HCT116 (cell line): ENCODE data around the gene ORM1. TPM values are rescaled to one million over a fixed set of nuclear protein-coding genes. Genes with fewer than 3 reads are reported as not detected.

ENCODE experiments used
- ATAC-seq: fragments of 200-7000 bp; cut with Tn5 transposase; 2 replicates; pipeline ENCODE4 v1.9.1; 2020; ENCODE audit warnings: mild to moderate bottlenecking, moderate library complexity
- BruUV-seq: library from RNA; stranded (reverse); fragments of 400-500 nt; replicated peaks from 2 replicates; lab custom pipeline; 2021; lab: Mats Ljungman, UMichigan
- CTCF ChIA-PET: fragments of 300-600 bp; sonication (Branson Sonifier 250); formaldehyde crosslinking; loops from one replicate; lab custom pipeline; 2021; ENCODE audit warnings: antibody characterized with exemption; lab: Charles Lee
- POLR2A ChIA-PET: fragments of 300-600, 350-600 bp; sonication (Branson Sonifier 250); formaldehyde crosslinking; loops from one replicate; lab custom pipeline; 2021; ENCODE audit warnings: antibody characterized with exemption; lab: Charles Lee
- RAD21 ChIA-PET, 2 experiments: fragments of 300-600 bp; sonication (Branson Sonifier 250); formaldehyde crosslinking; loops; one replicate each; lab custom pipeline; 2023; ENCODE audit warnings: low total read pairs in 2 of 2; ENCODE audit not compliant: uncharacterized antibody in 2 of 2, unreplicated experiment in 2 of 2, low non-redundant PET in 1 of 2; lab: Charles Lee
- DNase-seq: peaks from one replicate; pipeline ENCODE4 v3.0.0-alpha.2; 2010; ENCODE audit warnings: low read depth, low spot score
- H2AFZ ChIP-seq: fragments of 200-600 bp; shearing (Covaris generic), sonication (generic); 2 replicates; pipeline ENCODE4 v1.6.1; 2017; ENCODE audit warnings: low read depth, mixed run types, mixed read lengths, antibody characterized with exemption, low read length; ENCODE audit not compliant: poor library complexity, severe bottlenecking
- H3K27ac ChIP-seq: 2 replicates; pipeline ENCODE4 v1.5.1; 2012; ENCODE audit warnings: low read depth, low read length
- H3K27me3 ChIP-seq: fragments of 200-600 bp; sonication (generic); 2 replicates; pipeline ENCODE4 v1.6.1; 2016; ENCODE audit warnings: mixed run types, low read length, mixed read lengths; ENCODE audit not compliant: insufficient read depth
- H3K36me3 ChIP-seq, 2 experiments: fragments of 200-500 bp in 1 of 2; fragments of 200-600 bp in 1 of 2; sonication (Bioruptor generic) in 1 of 2; sonication (generic) in 1 of 2; 2 replicates each; pipeline versions ENCODE4 v1.5.1 to v1.6.1; 2014 to 2016; ENCODE audit warnings: low read length in 2 of 2, inconsistent platforms in 1 of 2, mixed read lengths in 1 of 2, mixed run types in 1 of 2; ENCODE audit not compliant: insufficient read depth in 2 of 2, control insufficient read depth in 1 of 2
- H3K4me1 ChIP-seq, 2 experiments: fragments of 200-600 bp in 1 of 2; sonication (generic) in 1 of 2; 2 replicates each; pipeline versions ENCODE4 v1.5.1 to v1.6.1; 2012 to 2017; ENCODE audit warnings: low read length in 2 of 2, inconsistent platforms in 1 of 2, mild to moderate bottlenecking in 1 of 2, mixed read lengths in 1 of 2, mixed run types in 1 of 2, moderate library complexity in 1 of 2; ENCODE audit not compliant: insufficient read depth in 2 of 2, control insufficient read depth in 1 of 2
- H3K4me2 ChIP-seq: fragments of 200-600 bp; sonication (generic); 2 replicates; pipeline ENCODE4 v1.6.1; 2017; ENCODE audit warnings: mixed run types, low read length, mixed read lengths
- H3K4me3 ChIP-seq, 2 experiments: fragments of 200-600 bp in 1 of 2; sonication (generic) in 1 of 2; replicated peaks in 1 of 2; 2 replicates each; pipeline ENCODE4 v1.5.1; 2011 to 2016; ENCODE audit warnings: low read length in 2 of 2, control low read depth in 1 of 2, low read depth in 1 of 2, mild to moderate bottlenecking in 1 of 2, mixed read lengths in 1 of 2, mixed run types in 1 of 2
- H3K79me2 ChIP-seq: fragments of 200-600 bp; sonication (generic); 2 replicates; pipeline ENCODE4 v1.6.1; 2017; ENCODE audit warnings: mild to moderate bottlenecking, mixed run types, low read length, moderate library complexity, mixed read lengths; ENCODE audit not compliant: insufficient read depth
- H3K9ac ChIP-seq: fragments of 200-600 bp; sonication (generic); 2 replicates; pipeline ENCODE4 v1.6.1; 2016; ENCODE audit warnings: low read length, mixed read lengths
- H3K9me2 ChIP-seq: fragments of 200-600 bp; sonication (generic), shearing (Covaris generic); 2 replicates; pipeline ENCODE4 v1.6.1; 2017; ENCODE audit warnings: mixed run types, mild to moderate bottlenecking, moderate library complexity; ENCODE audit not compliant: insufficient read depth
- H3K9me3 ChIP-seq, 2 experiments: fragments of 200-500 bp in 1 of 2; fragments of 200-600 bp in 1 of 2; sonication (Bioruptor generic) in 1 of 2; sonication (generic) in 1 of 2; 2 replicates each; pipeline ENCODE4 v1.6.1; 2014 to 2017; ENCODE audit warnings: low read length in 2 of 2, mixed read lengths in 2 of 2, inconsistent platforms in 1 of 2, low read depth in 1 of 2, mild to moderate bottlenecking in 1 of 2, mixed run types in 1 of 2, moderate library complexity in 1 of 2; ENCODE audit not compliant: control insufficient read depth in 1 of 2, insufficient read depth in 1 of 2
- H4K20me1 ChIP-seq: fragments of 200-600 bp; sonication (generic), shearing (Covaris generic); 2 replicates; pipeline ENCODE4 v1.6.1; 2017; ENCODE audit warnings: mixed run types, mild to moderate bottlenecking, moderate library complexity; ENCODE audit not compliant: insufficient read depth
- CBX3 ChIP-seq: IDR thresholded peaks from 2 replicates; pipeline ENCODE4 v1.6.1; 2012; ENCODE audit warnings: low read depth
- CEBPB ChIP-seq: IDR thresholded peaks from 2 replicates; pipeline ENCODE4 v1.6.1; 2012; ENCODE audit warnings: low read depth
- EGR1 ChIP-seq: IDR thresholded peaks from 2 replicates; pipeline ENCODE4 v1.6.1; 2012; ENCODE audit warnings: low read depth
- ELF1 ChIP-seq: IDR thresholded peaks from 2 replicates; pipeline ENCODE4 v1.6.1; 2012; ENCODE audit warnings: low read depth, borderline replicate concordance
- EZH2 ChIP-seq: fragments of 200-600 bp; sonication (generic); IDR thresholded peaks from 2 replicates; pipeline ENCODE4 v1.6.1; 2017; ENCODE audit warnings: antibody characterized with exemption, mixed run types
- EZH2phosphoT487 ChIP-seq: fragments of 200-600 bp; IDR thresholded peaks from 2 replicates; pipeline ENCODE4 v1.6.1; 2018; ENCODE audit warnings: antibody characterized with exemption, borderline replicate concordance
- FOSL1 ChIP-seq: IDR thresholded peaks from 2 replicates; pipeline ENCODE4 v1.6.1; 2012; ENCODE audit warnings: low read depth
- JUND ChIP-seq: IDR thresholded peaks from 2 replicates; pipeline ENCODE4 v1.6.1; 2012
- POLR2A ChIP-seq: IDR thresholded peaks from 2 replicates; pipeline ENCODE4 v1.7.0; 2011; ENCODE audit warnings: borderline replicate concordance; ENCODE audit not compliant: insufficient read depth, insufficient read length; ENCODE audit errors: extremely low read depth
- POLR2AphosphoS5 ChIP-seq: IDR thresholded peaks from 2 replicates; pipeline ENCODE4 v1.6.1; 2011; ENCODE audit warnings: mild to moderate bottlenecking, low read depth, low read length, moderate library complexity
- REST ChIP-seq: IDR thresholded peaks from 2 replicates; pipeline ENCODE4 v1.6.1; 2012; ENCODE audit warnings: low read depth
- SIN3A ChIP-seq: IDR thresholded peaks from 2 replicates; pipeline ENCODE4 v1.6.1; 2012; ENCODE audit warnings: low read depth
- SP1 ChIP-seq: IDR thresholded peaks from 2 replicates; pipeline ENCODE4 v1.6.1; 2012; ENCODE audit warnings: low read depth
- SRF ChIP-seq: IDR thresholded peaks from 2 replicates; pipeline ENCODE4 v1.6.1; 2012; ENCODE audit warnings: low read depth
- TCF7L2 ChIP-seq: IDR thresholded peaks from 2 replicates; pipeline ENCODE4 v1.7.0; 2011; ENCODE audit warnings: borderline replicate concordance, inconsistent platforms; ENCODE audit not compliant: insufficient read depth, insufficient read length; ENCODE audit errors: extremely low read depth
- YY1 ChIP-seq: IDR thresholded peaks from 2 replicates; pipeline ENCODE4 v1.6.1; 2011; ENCODE audit warnings: low read length, low read depth, moderate library complexity, mild to moderate bottlenecking; ENCODE audit not compliant: insufficient replicate concordance; ENCODE audit errors: extremely low read depth
- ZBTB33 ChIP-seq: IDR thresholded peaks from 2 replicates; pipeline ENCODE4 v1.6.1; 2011; ENCODE audit warnings: mild to moderate bottlenecking, low read length, moderate library complexity; ENCODE audit not compliant: insufficient replicate concordance; ENCODE audit errors: extremely low read depth
- ZFX ChIP-seq: fragments of 450-650 bp; IDR thresholded peaks from 2 replicates; pipeline ENCODE4 v1.6.1; 2017
- ZNF274 ChIP-seq: fragments of 200-500 bp; sonication (Bioruptor generic); IDR thresholded peaks from 2 replicates; pipeline ENCODE4 v1.6.1; 2014; ENCODE audit warnings: mild to moderate bottlenecking, low read depth, low read length, inconsistent platforms
- intact Hi-C: fragments of 100-400 bp; cut with micrococcal nuclease; formaldehyde crosslinking; loops from 2 replicates; pipeline ENCODE4 v1.10.0; 2022
- total RNA-seq: library from RNA; stranded (reverse); gene quantifications from one replicate; pipeline ENCODE4 v1.2.1, GENCODE V29; 2021; ENCODE audit not compliant: unreplicated experiment
- TF ChIP-seq, protein P1 (sequence below): IDR thresholded peaks from 2 replicates; pipeline ENCODE4 v1.6.1; 2012
- TF ChIP-seq, protein P2 (sequence below): IDR thresholded peaks from 2 replicates; pipeline ENCODE4 v1.6.1; 2012

The ORM1 gene
- total RNA-seq, 1 experiment from 2014 or later: 5.6 TPM

- Histone ChIP-seq H3K4me1 (peaks cover 24 to 37% of the 10 kb centered on the region in 2 experiments), H3K9me3 (no peaks in the 10 kb centered on the region), H3K9ac (peak overlapping the region; percentile 36), H3K79me2 (no peaks in the 10 kb centered on the region), H3K27me3 (no peaks in the 10 kb centered on the region), H4K20me1 (no peaks in the 10 kb centered on the region), H2AFZ (peak overlapping the region; percentile 67), H3K27ac (peak overlapping the region; percentile 91), H3K4me3 (peak overlapping the region in 1 of 2 experiments; percentile 5; a peak in 2 of 4 replicates), H3K9me2 (no peaks in the 10 kb centered on the region), H3K4me2 (peak overlapping the region; percentile 65), H3K36me3 (no peaks in the 10 kb centered on the region)
- POLR2A ChIA-PET: no interaction called here
- ATAC-seq: peak; percentile 95
- DNase-seq: peak; percentile 88
- CTCF ChIA-PET: interaction anchor here (1.5 kb wide), 3 partner anchors 11 to 196 kb away, joined by 4 to 8 read pairs (median 4); no protein-coding TSS in a partner anchor
- intact Hi-C loops: loop anchor here (5.0 kb wide), 1 partner anchor 172 kb away; no protein-coding TSS in a partner anchor
- RAD21 ChIA-PET: interaction anchor here in 1 of 2 experiments (1.4 kb wide), 1 partner anchor 12 kb away, joined by 3 read pairs; no protein-coding TSS in a partner anchor
- no TSS peak for BruUV-seq
- TF ChIP-seq FOSL1 (peak; percentile 89), SRF (no peak), CBX3 (peak; percentile 98), POLR2A (no peak), ZFX (no peak), CEBPB (no peak), JUND (peak; percentile 94), SIN3A (no peak), EGR1 (no peak), SP1 (peak; percentile 83), ZBTB33 (no peak), POLR2AphosphoS5 (peak; percentile 43; the same call in 1 of the 2 replicates), REST (no peak), EZH2 (no peak), YY1 (peak; percentile 86), TCF7L2 (peak; percentile 89), ZNF274 (no peak), EZH2phosphoT487 (no peak), ELF1 (no peak)
- TF ChIP-seq, protein P1, sequence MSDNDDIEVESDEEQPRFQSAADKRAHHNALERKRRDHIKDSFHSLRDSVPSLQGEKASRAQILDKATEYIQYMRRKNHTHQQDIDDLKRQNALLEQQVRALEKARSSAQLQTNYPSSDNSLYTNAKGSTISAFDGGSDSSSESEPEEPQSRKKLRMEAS: peak; percentile 80
- TF ChIP-seq, protein P2, sequence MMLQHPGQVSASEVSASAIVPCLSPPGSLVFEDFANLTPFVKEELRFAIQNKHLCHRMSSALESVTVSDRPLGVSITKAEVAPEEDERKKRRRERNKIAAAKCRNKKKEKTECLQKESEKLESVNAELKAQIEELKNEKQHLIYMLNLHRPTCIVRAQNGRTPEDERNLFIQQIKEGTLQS: no peak; the same call in 1 of the 2 replicates
Measured at GRCh38 chr9:114278881-114279570, 43.9 kb upstream of the ORM1 start.
